Skeletal muscle tissue (tissue), 4 donors: ENCODE results near the gene KRTAP9-1. TPM values are rescaled to one million over a fixed set of nuclear protein-coding genes. Genes with fewer than 3 reads are reported as not detected.
"Not testable (repeated sequence)": the region's sequence is repeated elsewhere in the genome, so short reads cannot be mapped to it uniquely, and the experiment has no call there.

Source experiments
- H3K27ac ChIP-seq: one replicate; pipeline ENCODE4 v1.7.0; 2013; ENCODE audit warnings: mild to moderate bottlenecking, low read depth, low read length, inconsistent platforms
- H3K27me3 ChIP-seq, 3 donors: one replicate each; pipeline ENCODE4 v1.7.0; 2013; ENCODE audit warnings: low read length in 3 of 3; ENCODE audit not compliant: control insufficient read depth in 3 of 3, insufficient read depth in 3 of 3
- H3K36me3 ChIP-seq, 3 donors: one replicate each; pipeline ENCODE4 v1.7.0; 2013; ENCODE audit warnings: low read length in 3 of 3; ENCODE audit not compliant: control insufficient read depth in 3 of 3, insufficient read depth in 3 of 3
- H3K4me1 ChIP-seq, 3 donors: one replicate each; pipeline ENCODE4 v1.7.0; 2013; ENCODE audit warnings: low read length in 3 of 3, mild to moderate bottlenecking in 3 of 3; ENCODE audit not compliant: control insufficient read depth in 3 of 3, insufficient read depth in 3 of 3
- H3K4me3 ChIP-seq, 3 donors: one replicate each; pipeline ENCODE4 v1.7.0; 2013; ENCODE audit warnings: low read length in 3 of 3
- H3K9ac ChIP-seq, 3 donors: one replicate each; pipeline ENCODE4 v1.7.0; 2013; ENCODE audit warnings: low read length in 3 of 3, mild to moderate bottlenecking in 3 of 3, moderate library complexity in 2 of 3, low read depth in 1 of 3
- H3K9me3 ChIP-seq, 3 donors: one replicate each; pipeline ENCODE4 v1.7.0; 2013; ENCODE audit warnings: low read length in 3 of 3; ENCODE audit not compliant: control insufficient read depth in 3 of 3
- total RNA-seq: library from RNA; depleted of rRNA; stranded (reverse); fragments of >200 nt; gene quantifications from one replicate; pipeline ENCODE4 v1.2.3, GENCODE V29; 2014
- donor health status: Osteomylitis.

The KRTAP9-1 gene, protein sequence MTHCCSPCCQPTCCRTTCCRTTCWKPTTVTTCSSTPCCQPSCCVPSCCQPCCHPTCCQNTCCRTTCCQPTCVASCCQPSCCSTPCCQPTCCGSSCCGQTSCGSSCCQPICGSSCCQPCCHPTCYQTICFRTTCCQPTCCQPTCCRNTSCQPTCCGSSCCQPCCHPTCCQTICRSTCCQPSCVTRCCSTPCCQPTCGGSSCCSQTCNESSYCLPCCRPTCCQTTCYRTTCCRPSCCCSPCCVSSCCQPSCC
- total RNA-seq = not detected

GRCh38 chr17:41189837-41190318 lies at the start of gene KRTAP9-1:
KRTAP9-1 (plus strand) TSS chr17:41189887; CDS start chr17:41189887, 0 bp downstream.
- H3K4me1 ChIP-seq, H3K9me3 ChIP-seq, H3K9ac ChIP-seq, H3K4me3 ChIP-seq, H3K27ac ChIP-seq, H3K36me3 ChIP-seq: not testable (repeated sequence)
- peaks cover 3 to 11% (median 10%) of the 10 kb centered on the region in 3 donors for H3K27me3 ChIP-seq

DNA sequence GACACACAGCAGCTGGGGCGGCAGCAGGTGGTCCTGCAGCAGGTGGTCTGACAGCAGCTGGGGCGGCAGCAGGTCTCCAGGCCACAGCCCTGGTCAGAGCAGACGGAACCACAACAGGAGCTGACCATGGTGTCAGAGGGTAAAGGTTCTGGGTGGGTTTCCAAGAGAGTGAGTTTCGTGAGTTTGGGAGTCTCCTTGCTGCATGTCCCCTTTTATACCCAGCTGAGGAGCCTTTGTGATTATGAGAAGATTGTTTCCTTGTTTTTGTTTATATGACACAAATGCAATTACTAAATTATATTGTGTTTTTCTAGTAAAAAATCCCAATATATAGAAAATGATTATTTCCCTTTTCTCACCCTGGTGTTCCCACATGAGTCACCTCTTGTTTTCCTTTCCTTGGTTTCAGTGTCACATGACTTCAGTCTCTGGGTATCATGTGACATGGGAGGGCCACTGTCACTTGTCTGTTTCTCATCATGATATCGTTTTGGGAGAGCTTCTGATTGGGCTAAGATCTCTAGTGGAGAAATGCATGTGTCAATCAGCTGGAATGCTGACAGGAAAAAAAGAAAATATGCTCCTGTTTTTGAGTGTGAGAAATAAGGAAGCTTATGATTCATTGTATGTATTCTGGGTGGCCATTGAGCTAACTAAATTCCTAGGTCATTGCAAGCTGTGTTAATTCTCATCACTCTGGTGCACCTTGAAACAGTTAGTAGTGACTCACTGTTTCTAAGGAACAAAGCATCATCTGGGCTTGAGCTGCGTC lies 49.1 kb upstream of the KRTAP9-1 start, which contains the start of gene KRTAP4-6:
Gene KRTAP4-6 (minus strand): TSS at position 185 of the 772 bp plus-strand sequence. CDS start 57 bp downstream, at position 128.
- H3K9ac ChIP-seq = no peak within 1 kb of the TSS
- H3K4me1 ChIP-seq = no peaks in the 10 kb centered on the region
- peaks cover 0 to 5% (median 0%) of the 10 kb centered on the region in 3 donors for H3K9me3 ChIP-seq
- H3K4me3 ChIP-seq = no peak within 1 kb of the TSS
- H3K36me3 ChIP-seq = no peaks in the 10 kb centered on the region
- H3K27ac ChIP-seq = no peak within 1 kb of the TSS
- H3K27me3 ChIP-seq = peaks cover 0 to 4% (median 3%) of the 10 kb centered on the region in 3 donors

- H3K36me3 ChIP-seq = no peaks in the 10 kb centered on the region
- H3K4me1 ChIP-seq = no peaks in the 10 kb centered on the region
- H3K27me3 ChIP-seq = peaks cover 0 to 4% (median 3%) of the 10 kb centered on the region in 3 donors
- peaks cover 0 to 5% (median 0%) of the 10 kb centered on the region in 3 donors for H3K9me3 ChIP-seq
- no peak overlapping the region for H3K9ac ChIP-seq
- H3K4me3 ChIP-seq = no peak overlapping the region
- no peak overlapping the region for H3K27ac ChIP-seq
Observed at GRCh38 chr17:41141361-41141760, 48.3 kb upstream of the KRTAP9-1 start.

DNA sequence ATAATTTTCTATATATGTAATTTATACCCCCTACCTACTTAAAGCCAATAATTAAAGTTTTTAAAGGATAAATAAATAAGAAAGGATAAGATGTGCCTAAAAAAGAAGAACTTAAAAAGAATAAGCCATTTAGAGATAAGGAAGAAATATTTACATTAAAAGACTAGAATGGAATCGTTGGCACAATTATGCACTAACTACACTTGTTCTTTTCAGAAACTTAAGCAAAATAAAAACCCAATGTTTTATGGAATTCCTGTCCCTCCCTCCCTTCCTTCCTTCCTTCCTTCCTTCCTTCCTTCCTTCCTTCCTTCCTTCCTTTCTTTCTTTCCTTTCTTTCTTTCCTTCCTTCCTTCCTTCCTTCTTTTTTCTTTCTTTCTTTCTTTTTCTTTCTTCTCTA lies 44.8 kb upstream of the KRTAP9-1 start:
- no peak overlapping the region for H3K4me3 ChIP-seq
- no peak overlapping the region for H3K9ac ChIP-seq
- peaks cover 0 to 2% (median under 1%) of the 10 kb centered on the region in 3 donors for H3K27me3 ChIP-seq
- no peaks in the 10 kb centered on the region for H3K36me3 ChIP-seq
- peaks cover 0 to 5% (median 0%) of the 10 kb centered on the region in 3 donors for H3K9me3 ChIP-seq
- H3K4me1 ChIP-seq = no peaks in the 10 kb centered on the region
- H3K27ac ChIP-seq = no peak overlapping the region

DNA sequence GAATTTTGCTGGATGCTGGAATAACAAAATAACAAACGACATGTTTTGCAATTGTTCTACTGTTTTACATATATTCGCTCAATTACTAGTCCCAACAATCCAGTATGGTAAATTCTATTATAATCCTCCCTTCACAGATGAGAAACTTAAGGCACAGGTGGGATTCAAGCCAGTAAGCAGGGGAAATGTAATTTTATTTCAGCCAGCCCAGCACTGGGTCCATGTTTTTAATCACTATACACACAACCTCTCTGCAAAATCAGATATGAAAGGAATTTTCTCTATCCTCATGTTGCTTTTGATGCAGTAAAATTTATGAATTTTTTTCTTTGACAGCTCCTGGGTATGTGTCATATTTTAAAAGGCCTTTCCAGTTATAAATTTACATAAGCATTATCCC lies 44.4 kb upstream of the KRTAP9-1 start:
- Histone ChIP-seq H3K4me1 (no peaks in the 10 kb centered on the region), H3K27ac (no peak overlapping the region), H3K36me3 (no peaks in the 10 kb centered on the region), H3K4me3 (no peak overlapping the region), H3K27me3 (no peaks in the 10 kb centered on the region), H3K9me3 (peaks cover 0 to 5% (median 0%) of the 10 kb centered on the region in 3 donors), H3K9ac (no peak overlapping the region)

DNA sequence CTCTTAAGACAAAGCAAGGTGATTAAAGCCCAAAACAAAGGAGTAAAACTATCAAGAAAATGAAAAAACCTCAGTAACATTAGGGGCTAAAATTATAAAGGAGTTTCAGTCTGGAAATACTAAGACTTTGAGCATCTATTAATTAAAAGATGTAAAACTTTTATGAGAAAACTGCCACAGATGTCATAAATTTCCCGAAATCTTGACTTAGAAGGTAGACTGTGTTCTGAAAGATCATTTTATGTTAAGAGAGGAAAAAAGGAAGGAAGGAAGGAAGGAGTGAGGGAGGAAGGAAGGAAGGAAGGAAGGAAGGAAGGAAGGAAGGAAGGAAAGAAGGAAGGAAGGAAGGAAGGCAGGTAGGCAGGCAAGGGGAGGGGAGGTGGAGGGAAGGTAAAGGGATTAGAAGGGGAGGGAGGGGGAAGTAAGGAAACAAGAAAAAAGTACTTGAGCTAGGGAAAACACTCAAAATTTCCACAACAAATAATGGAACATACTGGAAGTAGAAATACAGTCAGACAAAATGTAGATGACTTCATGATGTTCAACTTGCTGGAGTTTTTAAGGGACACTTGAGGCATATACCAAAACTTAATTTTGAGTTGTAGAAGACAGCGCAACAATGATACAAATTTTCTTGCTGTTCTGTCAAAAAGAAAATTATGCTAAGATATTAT lies 42.0 kb upstream of the KRTAP9-1 start:
- Histone ChIP-seq H3K27me3 (no peaks in the 10 kb centered on the region), H3K9me3 (peaks cover 0 to 5% (median 0%) of the 10 kb centered on the region in 3 donors), H3K27ac (no peak overlapping the region), H3K9ac (no peak overlapping the region), H3K4me3 (no peak overlapping the region), H3K4me1 (no peaks in the 10 kb centered on the region), H3K36me3 (no peaks in the 10 kb centered on the region)

GRCh38 chr17:41148971-41149651 lies 40.6 kb upstream of the KRTAP9-1 start:
- not testable (repeated sequence) for H3K4me1 ChIP-seq, H3K36me3 ChIP-seq, H3K9me3 ChIP-seq, H3K9ac ChIP-seq, H3K4me3 ChIP-seq, H3K27ac ChIP-seq, H3K27me3 ChIP-seq

DNA sequence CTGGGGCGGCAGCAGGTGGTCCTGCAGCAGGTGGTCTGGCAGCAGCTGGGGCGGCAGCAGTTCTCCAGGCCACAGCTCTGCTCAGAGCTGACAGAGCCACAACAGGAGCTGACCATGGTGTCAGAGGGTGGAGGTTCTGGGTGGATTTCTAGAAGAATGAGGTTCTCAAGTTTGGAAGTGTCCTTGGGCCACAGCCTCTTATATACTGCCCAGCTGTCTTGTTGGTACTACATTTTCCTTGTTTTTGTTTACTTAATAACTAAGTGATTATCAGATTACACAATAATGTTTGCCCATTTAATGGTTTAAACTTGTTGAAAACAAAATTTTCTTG lies 40.1 kb upstream of the KRTAP9-1 start, which contains the start of gene KRTAP4-5:
Gene KRTAP4-5 (minus strand): TSS at position 174 of the 334 bp plus-strand sequence. CDS start 58 bp downstream, at position 116.
- no peak within 1 kb of the TSS for H3K4me3 ChIP-seq

GRCh38 chr17:41150026-41150425 lies 39.7 kb upstream of the KRTAP9-1 start:
- H3K4me1 ChIP-seq = no peaks in the 10 kb centered on the region
- no peaks in the 10 kb centered on the region for H3K36me3 ChIP-seq
- no peak overlapping the region for H3K4me3 ChIP-seq
- H3K27me3 ChIP-seq = peaks cover 0 to 3% (median 2%) of the 10 kb centered on the region in 3 donors
- H3K9me3 ChIP-seq = no peaks in the 10 kb centered on the region
- no peak overlapping the region for H3K9ac ChIP-seq
- H3K27ac ChIP-seq = no peak overlapping the region

More for the DNA sequence above, 40.1 kb upstream of the KRTAP9-1 start, which contains the start of gene KRTAP4-5:
- H3K4me1 ChIP-seq = no peaks in the 10 kb centered on the region
- no peak within 1 kb of the TSS for H3K9ac ChIP-seq
- H3K27ac ChIP-seq = no peak within 1 kb of the TSS
- H3K9me3 ChIP-seq = no peaks in the 10 kb centered on the region
- no peaks in the 10 kb centered on the region for H3K36me3 ChIP-seq
- peaks cover 0 to 3% (median 2%) of the 10 kb centered on the region in 3 donors for H3K27me3 ChIP-seq
